ENCODE measurements around the gene CDH12.

DNA sequence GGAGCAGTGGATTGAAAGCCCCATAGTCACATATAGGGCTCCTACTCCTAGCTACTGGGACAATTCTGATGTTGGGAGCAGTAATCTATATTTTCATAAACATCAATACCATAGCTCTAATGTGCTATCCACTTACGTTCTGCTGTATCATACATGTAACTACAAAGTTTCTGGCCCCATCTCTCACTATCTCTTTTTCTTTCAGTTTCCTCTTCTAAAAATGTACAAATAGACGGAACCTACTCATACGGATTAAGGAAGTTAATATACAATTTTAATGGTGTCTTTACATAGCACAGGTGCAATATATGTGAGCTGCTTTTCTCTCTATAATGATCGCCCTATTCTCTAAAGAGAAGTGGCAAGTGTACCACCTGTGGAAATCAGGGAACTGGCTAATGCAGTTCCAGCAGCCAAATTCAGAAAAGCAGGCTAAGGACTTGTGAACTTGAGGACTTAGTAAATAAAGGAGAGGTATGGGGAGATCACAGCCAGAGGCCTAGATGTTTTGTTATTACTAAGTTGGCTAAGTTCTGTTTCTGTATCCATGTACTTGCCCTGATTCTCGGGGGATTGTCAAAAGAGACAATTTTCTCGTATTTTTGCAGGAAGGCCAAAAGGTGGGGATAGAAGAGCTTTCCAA is 1021.9 kb downstream of the CDH12 start:
- TF ChIP-seq CTCF (IDR thresholded peaks at IDR 0.05): no peak
- TF ChIP-seq POLR2A (IDR thresholded peaks at IDR 0.05): no peak
- no peak for TF ChIP-seq POLR2AphosphoS5 (IDR thresholded peaks at IDR 0.05)
